Gastroesophageal sphincter (tissue), 3 donors: ENCODE data around the gene SUZ12.

Experiments
- POLR2A ChIP-seq, 2 donors: fragments of 450-650 bp; IDR thresholded peaks; one replicate each; pipeline ENCODE4 v1.6.1; 2017; ENCODE audit warnings: antibody characterized with exemption in 2 of 2, mild to moderate bottlenecking in 2 of 2, moderate library complexity in 1 of 2
- POLR2AphosphoS5 ChIP-seq: sonication (generic); formaldehyde crosslinking; IDR thresholded peaks from one replicate; pipeline ENCODE4 v1.6.1; 2017; ENCODE audit warnings: antibody characterized with exemption
- TF ChIP-seq, protein P1 (sequence below), 4 experiments: fragments of 200-600 bp in 2 of 4; fragments of 450-650 bp in 2 of 4; sonication (generic) in 1 of 4; IDR thresholded peaks; one replicate each; pipeline ENCODE4 v1.5.1; 2017 to 2019; ENCODE audit warnings: antibody characterized with exemption in 4 of 4, mild to moderate bottlenecking in 2 of 4, moderate library complexity in 2 of 4

DNA sequence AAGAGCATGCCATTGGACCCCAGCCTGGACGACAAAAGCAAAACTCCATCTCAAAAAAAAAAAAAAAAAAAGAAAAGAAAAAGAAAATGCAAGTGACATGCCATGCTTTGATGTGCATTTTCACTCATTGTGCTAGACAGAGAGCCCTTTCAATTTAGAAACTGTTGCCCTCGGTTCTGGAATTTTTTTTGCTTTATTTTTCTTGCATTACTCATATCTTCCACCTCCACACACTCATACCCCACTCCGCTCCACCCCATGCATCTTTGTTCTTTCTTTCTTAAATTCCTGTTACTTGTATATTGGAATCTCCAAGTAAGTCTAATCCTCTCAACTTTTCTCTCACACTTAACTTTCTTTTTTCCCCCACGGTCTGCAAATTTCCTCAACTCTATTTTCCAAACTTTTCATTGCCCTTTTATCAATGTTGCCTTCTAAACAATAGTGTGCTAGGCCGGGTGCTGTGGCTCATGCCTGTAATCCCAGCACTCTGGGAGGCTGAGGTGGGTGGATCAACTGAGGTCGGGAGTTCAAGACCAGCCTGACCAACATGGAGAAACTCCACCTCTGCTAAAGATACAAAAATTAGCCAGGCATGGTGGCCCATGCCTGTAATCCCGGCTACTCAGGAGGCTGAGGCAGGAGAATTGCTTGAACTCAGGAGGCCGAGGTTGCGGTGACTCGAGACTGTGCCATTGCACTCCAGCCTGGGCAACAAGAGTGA, 16.8 kb upstream of the SUZ12 start:
- no peak for TF ChIP-seq POLR2AphosphoS5
- no peak for TF ChIP-seq POLR2A (IDR thresholded peaks at IDR 0.05)
- TF ChIP-seq, protein P1, sequence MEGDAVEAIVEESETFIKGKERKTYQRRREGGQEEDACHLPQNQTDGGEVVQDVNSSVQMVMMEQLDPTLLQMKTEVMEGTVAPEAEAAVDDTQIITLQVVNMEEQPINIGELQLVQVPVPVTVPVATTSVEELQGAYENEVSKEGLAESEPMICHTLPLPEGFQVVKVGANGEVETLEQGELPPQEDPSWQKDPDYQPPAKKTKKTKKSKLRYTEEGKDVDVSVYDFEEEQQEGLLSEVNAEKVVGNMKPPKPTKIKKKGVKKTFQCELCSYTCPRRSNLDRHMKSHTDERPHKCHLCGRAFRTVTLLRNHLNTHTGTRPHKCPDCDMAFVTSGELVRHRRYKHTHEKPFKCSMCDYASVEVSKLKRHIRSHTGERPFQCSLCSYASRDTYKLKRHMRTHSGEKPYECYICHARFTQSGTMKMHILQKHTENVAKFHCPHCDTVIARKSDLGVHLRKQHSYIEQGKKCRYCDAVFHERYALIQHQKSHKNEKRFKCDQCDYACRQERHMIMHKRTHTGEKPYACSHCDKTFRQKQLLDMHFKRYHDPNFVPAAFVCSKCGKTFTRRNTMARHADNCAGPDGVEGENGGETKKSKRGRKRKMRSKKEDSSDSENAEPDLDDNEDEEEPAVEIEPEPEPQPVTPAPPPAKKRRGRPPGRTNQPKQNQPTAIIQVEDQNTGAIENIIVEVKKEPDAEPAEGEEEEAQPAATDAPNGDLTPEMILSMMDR (IDR thresholded peaks at IDR 0.05), result no peak
